ENCODE measurements around the gene ROBO3. TPM values are rescaled to one million over a fixed set of nuclear protein-coding genes. Genes with fewer than 3 reads are reported as not detected.

Gene ROBO3, protein sequence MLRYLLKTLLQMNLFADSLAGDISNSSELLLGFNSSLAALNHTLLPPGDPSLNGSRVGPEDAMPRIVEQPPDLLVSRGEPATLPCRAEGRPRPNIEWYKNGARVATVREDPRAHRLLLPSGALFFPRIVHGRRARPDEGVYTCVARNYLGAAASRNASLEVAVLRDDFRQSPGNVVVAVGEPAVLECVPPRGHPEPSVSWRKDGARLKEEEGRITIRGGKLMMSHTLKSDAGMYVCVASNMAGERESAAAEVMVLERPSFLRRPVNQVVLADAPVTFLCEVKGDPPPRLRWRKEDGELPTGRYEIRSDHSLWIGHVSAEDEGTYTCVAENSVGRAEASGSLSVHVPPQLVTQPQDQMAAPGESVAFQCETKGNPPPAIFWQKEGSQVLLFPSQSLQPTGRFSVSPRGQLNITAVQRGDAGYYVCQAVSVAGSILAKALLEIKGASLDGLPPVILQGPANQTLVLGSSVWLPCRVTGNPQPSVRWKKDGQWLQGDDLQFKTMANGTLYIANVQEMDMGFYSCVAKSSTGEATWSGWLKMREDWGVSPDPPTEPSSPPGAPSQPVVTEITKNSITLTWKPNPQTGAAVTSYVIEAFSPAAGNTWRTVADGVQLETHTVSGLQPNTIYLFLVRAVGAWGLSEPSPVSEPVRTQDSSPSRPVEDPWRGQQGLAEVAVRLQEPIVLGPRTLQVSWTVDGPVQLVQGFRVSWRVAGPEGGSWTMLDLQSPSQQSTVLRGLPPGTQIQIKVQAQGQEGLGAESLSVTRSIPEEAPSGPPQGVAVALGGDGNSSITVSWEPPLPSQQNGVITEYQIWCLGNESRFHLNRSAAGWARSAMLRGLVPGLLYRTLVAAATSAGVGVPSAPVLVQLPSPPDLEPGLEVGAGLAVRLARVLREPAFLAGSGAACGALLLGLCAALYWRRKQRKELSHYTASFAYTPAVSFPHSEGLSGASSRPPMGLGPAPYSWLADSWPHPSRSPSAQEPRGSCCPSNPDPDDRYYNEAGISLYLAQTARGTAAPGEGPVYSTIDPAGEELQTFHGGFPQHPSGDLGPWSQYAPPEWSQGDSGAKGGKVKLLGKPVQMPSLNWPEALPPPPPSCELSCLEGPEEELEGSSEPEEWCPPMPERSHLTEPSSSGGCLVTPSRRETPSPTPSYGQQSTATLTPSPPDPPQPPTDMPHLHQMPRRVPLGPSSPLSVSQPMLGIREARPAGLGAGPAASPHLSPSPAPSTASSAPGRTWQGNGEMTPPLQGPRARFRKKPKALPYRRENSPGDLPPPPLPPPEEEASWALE (N-terminal part only)
- total RNA-seq, result 3.0 TPM
- long read RNA-seq, partial matches to known transcripts, result 5 of 5 reads
- long read RNA-seq, other reads (novel, unspliced or antisense), result 0 of 5 reads

DNA sequence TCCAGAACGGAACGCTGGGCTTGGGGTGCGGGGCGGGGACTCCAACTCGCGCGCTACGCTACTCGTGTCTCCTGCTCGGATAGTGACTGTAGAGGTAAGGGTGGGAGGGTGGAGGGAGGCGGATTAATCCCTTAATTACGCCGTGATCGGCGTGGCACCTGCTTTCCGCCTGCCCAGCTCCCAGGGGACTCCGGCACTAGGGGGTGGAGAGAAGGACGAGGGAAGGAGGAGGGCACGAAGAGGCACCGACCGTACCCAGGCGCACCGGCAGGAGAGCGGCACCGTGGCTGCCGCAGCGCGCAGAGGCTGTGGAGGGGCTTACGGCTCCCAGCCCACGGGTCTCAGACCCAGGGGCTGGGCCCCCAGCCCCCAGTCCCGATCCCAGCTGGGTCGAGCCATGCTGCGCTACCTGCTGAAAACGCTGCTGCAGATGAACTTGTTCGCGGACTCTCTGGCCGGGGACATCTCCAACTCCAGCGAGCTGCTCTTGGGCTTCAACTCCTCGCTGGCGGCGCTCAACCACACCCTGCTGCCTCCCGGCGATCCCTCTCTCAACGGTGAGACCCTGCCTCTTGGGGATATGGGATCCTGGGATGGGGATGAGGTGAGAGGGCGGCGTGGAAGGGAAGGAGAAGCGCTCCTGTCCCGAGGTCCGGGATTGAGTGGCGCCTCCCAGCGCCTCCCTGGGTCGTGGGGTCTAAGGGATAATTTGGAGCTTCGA, at the start of gene ROBO3:
Gene ROBO3 (plus strand): TSS at position 252 of the 721 bp plus-strand sequence. CDS start 146 bp downstream, at position 398.
- DNase-seq, result no peak
- ATAC-seq (ENCODE audit: poor library complexity), result no peak
- intact Hi-C loops (cut with DNase I), result no loop called here

GRCh38 chr11:124817036-124817435, 48.2 kb upstream of the ROBO3 start:
- DNase-seq, result no peak
- no peak for ATAC-seq (ENCODE audit: poor library complexity)
- intact Hi-C loops (cut with DNase I), result no loop called here

- intact Hi-C loops (cut with DNase I), result no loop called here
- ATAC-seq (ENCODE audit: poor library complexity), result no peak
- no peak for DNase-seq
These were observed 43.1 kb upstream of the ROBO3 start for GRCh38 chr11:124821995-124822730.

- ATAC-seq (ENCODE audit: poor library complexity) (no peak), DNase-seq (no peak)
- intact Hi-C loops (cut with DNase I), result no loop called here
These were observed 41.5 kb upstream of the ROBO3 start for GRCh38 chr11:124823512-124824376.

DNA sequence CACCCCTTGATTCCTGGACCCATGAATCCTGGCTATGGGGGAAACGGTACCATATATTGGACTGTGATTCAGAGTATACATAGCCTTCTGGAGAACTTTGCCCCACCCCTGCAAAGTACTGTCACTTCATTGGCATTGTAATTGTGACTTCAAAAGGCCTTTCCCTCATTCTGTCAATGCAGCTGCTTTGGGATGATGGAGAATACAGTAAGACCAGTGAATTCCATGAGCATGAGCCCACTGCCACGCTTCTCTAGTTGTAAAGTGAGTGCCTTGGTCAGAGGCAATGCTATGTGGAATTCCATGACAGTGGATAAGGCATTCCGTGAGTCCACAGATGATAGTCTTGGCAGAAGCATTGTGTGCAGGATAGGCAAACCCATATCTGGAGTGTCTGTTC, 39.4 kb upstream of the ROBO3 start:
- ATAC-seq (ENCODE audit: poor library complexity), result no peak
- intact Hi-C loops (cut with DNase I), result no loop called here
- no peak for DNase-seq

DNA sequence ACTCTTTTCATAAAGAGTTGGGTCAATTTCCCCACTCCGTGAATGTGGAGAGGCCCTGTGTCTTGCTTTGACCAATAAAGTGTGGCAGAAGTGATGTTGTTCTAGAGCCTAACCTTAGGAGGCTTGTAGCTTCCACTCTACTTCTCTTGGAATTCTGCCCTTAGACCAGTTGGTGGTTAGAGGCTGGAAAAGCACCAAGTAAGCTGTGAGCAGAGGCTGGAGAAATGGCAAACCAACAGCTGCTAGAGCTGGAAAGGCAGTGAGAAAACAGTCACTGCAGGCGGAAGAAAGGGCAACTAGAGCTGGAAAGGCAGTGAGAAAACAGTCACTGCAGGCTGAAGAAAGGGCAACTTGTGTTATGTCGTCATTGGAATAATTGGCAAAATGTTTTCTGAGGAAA, 35.2 kb upstream of the ROBO3 start:
- intact Hi-C loops (cut with DNase I), result loop anchor here (10.0 kb wide), 1 partner anchor 65 kb away; the partner anchor contains the start of gene ESAM

DNA sequence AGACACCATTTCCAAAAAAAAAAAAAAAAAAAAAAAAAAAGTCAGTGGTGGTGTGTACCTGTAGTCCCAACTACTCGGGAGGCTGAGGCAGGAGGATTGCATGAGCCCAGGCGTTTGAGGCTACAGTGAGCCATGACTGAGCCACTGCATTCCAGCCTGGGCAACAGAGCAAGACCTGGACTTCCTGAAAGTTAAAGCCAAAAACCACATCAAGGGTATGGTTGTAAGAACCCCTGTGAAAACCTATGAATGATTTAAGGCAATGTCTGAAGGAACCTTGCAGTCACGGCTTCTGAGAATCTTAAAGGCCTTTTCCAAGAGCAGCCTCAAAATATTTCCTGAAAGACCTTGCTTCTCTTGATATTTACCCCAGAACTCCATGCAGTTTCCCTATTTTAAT, 34.5 kb upstream of the ROBO3 start:
- intact Hi-C loops (cut with DNase I), result loop anchor here (10.0 kb wide), 1 partner anchor 66 kb away; the partner anchor contains the start of gene ESAM
- DNase-seq (no peak), ATAC-seq (ENCODE audit: poor library complexity) (no peak)

More for the DNA sequence above, 35.2 kb upstream of the ROBO3 start:
- DNase-seq, result no peak
- ATAC-seq (ENCODE audit: poor library complexity), result no peak

DNA sequence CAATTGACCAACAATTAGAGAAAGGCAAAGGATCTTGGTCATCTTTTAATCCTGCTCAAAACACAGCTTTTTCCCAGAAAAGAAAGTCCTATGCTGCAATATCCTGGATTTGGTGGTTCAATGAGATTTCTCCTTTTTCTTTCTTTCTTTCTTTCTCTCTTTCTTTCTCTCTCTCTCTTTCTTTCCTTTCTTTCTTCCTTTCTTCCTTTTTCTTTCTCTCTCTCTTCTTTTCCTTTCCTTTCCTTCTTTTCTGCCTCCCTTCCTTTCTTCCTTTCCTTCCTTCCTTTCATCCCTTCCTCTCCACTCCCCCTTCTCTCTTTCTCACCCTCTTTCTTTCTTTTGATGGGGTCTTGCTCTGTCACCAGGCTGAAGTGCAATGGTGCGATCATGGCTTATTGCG, 33.3 kb upstream of the ROBO3 start:
- no peak for DNase-seq
- no peak for ATAC-seq (ENCODE audit: poor library complexity)
- intact Hi-C loops (cut with DNase I), result loop anchor here (10.0 kb wide), 1 partner anchor 67 kb away; the partner anchor contains the start of gene ESAM

DNA sequence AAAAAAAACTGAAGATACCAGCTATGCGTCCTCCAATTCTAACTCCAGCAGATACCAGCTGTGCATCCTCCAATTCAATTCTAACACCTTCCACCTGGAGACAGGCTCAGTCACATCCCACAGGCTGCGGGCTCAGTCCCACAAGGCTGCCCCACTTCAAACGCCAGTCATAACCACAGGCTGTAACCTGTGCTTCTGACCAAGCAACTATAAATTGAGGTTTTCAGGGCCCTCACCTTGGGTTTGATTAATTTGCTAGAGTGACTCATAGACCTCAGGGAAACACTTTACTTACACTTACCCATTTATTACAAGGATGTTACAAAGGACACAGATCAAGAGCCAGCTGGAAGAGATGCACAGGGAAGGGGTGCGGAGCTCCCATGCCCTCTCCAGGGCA, 32.7 kb upstream of the ROBO3 start:
- DNase-seq (no peak), ATAC-seq (ENCODE audit: poor library complexity) (no peak)
- intact Hi-C loops (cut with DNase I), result loop anchor here (10.0 kb wide), 1 partner anchor 68 kb away; the partner anchor contains the start of gene ESAM

DNA sequence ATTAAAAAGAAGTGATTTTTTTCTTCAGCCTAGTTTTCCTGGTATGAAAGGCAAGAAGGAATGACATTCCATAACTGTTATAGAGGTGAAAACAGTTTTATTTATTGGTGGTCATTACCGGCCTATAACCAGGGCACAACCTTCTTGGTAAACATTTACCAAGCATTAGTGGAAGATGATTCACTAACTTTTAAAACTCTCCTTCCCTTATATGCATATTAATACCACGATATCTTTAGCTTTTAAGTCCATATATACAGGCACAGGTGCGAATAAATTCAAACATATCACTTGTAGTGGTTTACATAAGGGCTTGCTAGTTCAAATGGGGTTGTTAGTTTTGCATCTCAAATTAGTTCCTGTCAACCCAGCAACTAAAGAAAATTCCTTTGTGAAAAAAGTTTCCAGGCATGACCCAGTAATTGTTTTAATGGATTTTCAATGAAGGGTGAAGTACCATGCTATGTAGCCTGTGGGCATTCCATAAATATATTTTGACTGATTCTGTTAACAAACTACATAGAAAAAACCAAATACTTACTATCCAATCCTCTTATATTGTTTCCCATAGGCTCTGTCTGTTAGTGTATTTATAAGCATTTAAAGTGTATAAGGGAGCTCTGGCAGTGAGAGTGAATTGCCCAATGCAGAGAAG, 30.6 kb upstream of the ROBO3 start:
- ATAC-seq (ENCODE audit: poor library complexity) (no peak), DNase-seq (no peak)
- intact Hi-C loops (cut with DNase I), result loop anchor here (5.0 to 10.0 kb wide), 2 partner anchors 70 to 192 kb away; partner anchors contain the start of gene ESAM

- intact Hi-C loops (cut with DNase I), result loop anchor here (2.0 to 10.0 kb wide), 3 partner anchors 71 to 194 kb away; partner anchors contain the start of gene ESAM
- DNase-seq (no peak), ATAC-seq (ENCODE audit: poor library complexity) (no peak)
These were observed 29.3 kb upstream of the ROBO3 start for GRCh38 chr11:124835918-124836317.

DNA sequence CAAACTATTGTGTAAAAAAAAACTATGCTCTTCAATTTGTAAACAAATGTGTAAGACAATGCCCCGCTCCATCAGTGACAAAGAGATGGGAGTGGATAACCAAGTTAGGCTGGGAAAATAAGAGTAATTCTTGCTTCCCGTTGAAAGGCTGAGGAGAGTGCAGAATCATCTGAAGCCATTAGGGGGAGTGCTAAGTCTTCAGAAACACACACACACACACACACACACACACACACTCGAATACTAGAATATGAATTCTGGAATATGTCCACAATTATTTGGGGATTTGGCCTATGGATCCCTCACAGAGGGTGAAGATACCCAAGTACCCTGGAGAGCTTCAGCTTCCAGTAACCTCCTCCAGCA, 27.8 kb upstream of the ROBO3 start:
- ATAC-seq (ENCODE audit: poor library complexity) (peak; percentile 63), DNase-seq (no peak)
- intact Hi-C loops (cut with DNase I), result loop anchor here (2.0 to 10.0 kb wide), 3 partner anchors 73 to 195 kb away; partner anchors contain the start of gene ESAM

DNA sequence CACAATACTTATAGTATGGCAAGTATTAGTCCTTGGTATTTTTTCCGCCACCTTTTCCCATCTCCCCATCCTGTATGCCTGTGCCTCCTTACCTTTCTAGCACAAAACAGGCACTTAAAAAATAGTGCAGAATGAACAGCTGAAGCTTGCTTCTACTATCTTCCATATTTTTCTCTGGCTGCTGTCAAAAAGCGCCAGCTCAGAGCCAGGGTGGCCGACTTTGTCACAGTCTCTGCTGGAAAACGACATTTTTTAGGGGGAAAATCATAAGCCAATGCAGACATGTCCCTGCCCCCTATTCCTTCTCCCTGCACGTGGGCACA, 26.5 kb upstream of the ROBO3 start:
- DNase-seq, result no peak
- intact Hi-C loops (cut with DNase I), result loop anchor here (5.0 to 10.0 kb wide), 2 partner anchors 74 to 196 kb away; partner anchors contain the start of gene ESAM
- ATAC-seq (ENCODE audit: poor library complexity), result no peak

DNA sequence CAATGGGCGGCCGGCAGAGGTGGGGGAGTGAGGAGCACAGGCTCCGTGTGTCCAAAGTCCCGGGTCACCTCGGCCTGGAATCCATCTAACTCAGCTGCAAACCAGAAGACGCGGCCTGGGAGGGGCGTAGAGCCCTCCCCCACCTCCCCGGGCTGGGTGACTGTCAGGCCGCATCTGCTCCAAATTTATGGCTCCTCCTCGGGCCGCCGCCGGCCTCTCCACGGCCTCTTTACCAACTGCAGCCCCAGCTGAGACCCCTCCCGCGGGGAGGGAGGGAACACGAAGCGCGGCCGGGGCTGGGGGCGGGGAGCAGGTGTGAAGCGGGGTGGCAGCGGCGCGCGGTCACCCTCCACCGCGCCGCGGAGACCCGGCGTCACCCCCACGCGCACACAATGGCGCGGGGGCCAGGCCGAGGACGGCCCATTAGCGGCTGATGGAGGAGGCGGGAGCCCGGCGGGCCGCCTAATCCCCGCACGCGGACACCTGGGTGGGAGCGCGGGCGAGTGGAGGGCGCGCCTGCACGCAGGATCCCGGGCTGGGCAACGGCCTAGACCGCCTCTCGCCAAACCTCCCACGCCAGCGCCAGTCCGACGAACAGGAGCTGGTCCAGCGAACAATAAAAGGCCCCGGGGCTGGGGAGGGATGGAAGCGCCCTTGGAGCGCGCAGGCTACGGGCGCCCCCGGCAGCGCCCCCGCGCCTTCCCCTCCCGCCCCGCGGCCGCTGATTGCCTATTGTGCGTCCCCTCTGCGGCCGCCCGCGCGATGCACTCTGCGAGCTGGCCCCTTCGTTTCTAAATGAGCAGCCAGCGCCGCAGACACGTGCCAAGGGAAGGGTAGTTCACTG, 25.9 kb upstream of the ROBO3 start:
- DNase-seq (peak; percentile 38), ATAC-seq (ENCODE audit: poor library complexity) (no peak)
- intact Hi-C loops (cut with DNase I), result loop anchor here (5.0 to 10.0 kb wide), 2 partner anchors 75 to 197 kb away; partner anchors contain the start of gene ESAM
